PFSK-1 (cell line): ENCODE results near the gene TEX2.

Experiments
- POLR2AphosphoS5 ChIP-seq: IDR thresholded peaks from 2 replicates; pipeline ENCODE4 v1.6.1; 2012; ENCODE audit warnings: low read depth, mild to moderate bottlenecking, control low read depth, low read length, moderate library complexity
- REST ChIP-seq, 2 experiments: IDR thresholded peaks; 2 replicates each; pipeline versions ENCODE4 v1.6.1 to v1.8.0; 2011 to 2012; ENCODE audit warnings: low read depth in 2 of 2, low read length in 2 of 2, control low read depth in 1 of 2, inconsistent platforms in 1 of 2, mild to moderate bottlenecking in 1 of 2, moderate library complexity in 1 of 2; ENCODE audit not compliant: insufficient read depth in 1 of 2
- SIN3A ChIP-seq: IDR thresholded peaks from 2 replicates; pipeline ENCODE4 v1.6.1; 2012; ENCODE audit warnings: mild to moderate bottlenecking, low read length, moderate library complexity, borderline replicate concordance; ENCODE audit not compliant: insufficient read depth
- TAF1 ChIP-seq: IDR thresholded peaks from 2 replicates; pipeline ENCODE4 v1.6.1; 2012; ENCODE audit warnings: low read length, control low read depth, borderline replicate concordance; ENCODE audit not compliant: insufficient read depth

- TF ChIP-seq TAF1 (peak; percentile 63; the same call in 1 of the 2 replicates), POLR2AphosphoS5 (peak; percentile 64; the same call in 1 of the 2 replicates), SIN3A (no peak), REST (IDR thresholded peaks at IDR 0.05; ENCODE audit: insufficient read depth in 1 of 2, low read depth in 2 of 2, low read length in 2 of 2) (no peak; a peak in 1 of 4 replicates)
Observed at GRCh38 chr17:64263000-64263766, at the start of gene TEX2.
